Ascending aorta (tissue), 2 donors: ENCODE measurements around the gene CCDC141. TPM values are rescaled to one million over a fixed set of nuclear protein-coding genes. Genes with fewer than 3 reads are reported as not detected.
"Not testable (repeated sequence)": the region's sequence is repeated elsewhere in the genome, so short reads cannot be mapped to it uniquely, and the experiment has no call there.

Experiments used
- DNase-seq, 2 donors: peaks; one replicate each; pipeline ENCODE4 v3.0.0-alpha.2; 2019; ENCODE audit warnings: low spot score in 2 of 2
- H3K27ac ChIP-seq, 2 donors: fragments of 200-600 bp; sonication (generic); one replicate each; pipeline ENCODE4 v1.5.1; 2016 to 2017; ENCODE audit warnings: mild to moderate bottlenecking in 1 of 2
- H3K27me3 ChIP-seq: fragments of 200-600 bp; sonication (generic); one replicate; pipeline ENCODE4 v1.5.1; 2017
- H3K36me3 ChIP-seq, 2 donors: fragments of 200-600 bp; sonication (generic); one replicate each; pipeline ENCODE4 v1.5.1; 2016
- H3K4me1 ChIP-seq, 2 donors: fragments of 200-600 bp; sonication (generic); one replicate each; pipeline ENCODE4 v1.5.1; 2016 to 2017; ENCODE audit warnings: mild to moderate bottlenecking in 1 of 2
- H3K4me3 ChIP-seq, 2 donors: fragments of 200-600 bp; sonication (generic); one replicate each; pipeline ENCODE4 v1.5.1; 2016 to 2017; ENCODE audit warnings: mild to moderate bottlenecking in 1 of 2
- H3K9me3 ChIP-seq, 2 donors: fragments of 200-600 bp; sonication (generic); one replicate each; pipeline ENCODE4 v1.5.1; 2016
- CTCF ChIP-seq, 3 experiments: fragments of 200-600 bp in 2 of 3; fragments of 450-650 bp in 1 of 3; sonication (generic) in 2 of 3; IDR thresholded peaks; one replicate each; pipeline ENCODE4 v1.5.1; 2016 to 2019; ENCODE audit warnings: antibody characterized with exemption in 3 of 3, mild to moderate bottlenecking in 1 of 3, moderate library complexity in 1 of 3
- intact Hi-C: fragments of 100-400 bp; cut with DNase I; formaldehyde crosslinking; loops from one replicate; pipeline ENCODE4 v1.15.1; 2023
- total RNA-seq: library from RNA; depleted of rRNA; stranded (reverse); fragments of >200 nt; gene quantifications from one replicate; pipeline ENCODE4 v1.1.0, GENCODE V29; 2016

The CCDC141 gene
- total RNA-seq, 1 donor from 2014 or later, result 2.0 TPM

GRCh38 chr2:179019260-179019659 lies 30.7 kb downstream of the CCDC141 start:
- TF ChIP-seq CTCF (IDR thresholded peaks at IDR 0.05), result no peak

GRCh38 chr2:179017773-179018357 lies 32.1 kb downstream of the CCDC141 start:
- Histone ChIP-seq H3K27ac (no peak overlapping the region), H3K27me3 (no peaks in the 10 kb centered on the region), H3K36me3 (no peaks in the 10 kb centered on the region), H3K4me3 (no peak overlapping the region), H3K9me3 (no peaks in the 10 kb centered on the region), H3K4me1 (peaks cover 0 to 4% of the 10 kb centered on the region in 2 donors)
- intact Hi-C loops, result no loop called here
- no peak for DNase-seq
- TF ChIP-seq CTCF (IDR thresholded peaks at IDR 0.05), result no peak

More at GRCh38 chr2:179019260-179019659, 30.7 kb downstream of the CCDC141 start:
- no peak for DNase-seq
- Histone ChIP-seq H3K4me3 (no peak overlapping the region), H3K27ac (no peak overlapping the region), H3K27me3 (no peaks in the 10 kb centered on the region), H3K36me3 (no peaks in the 10 kb centered on the region), H3K9me3 (no peaks in the 10 kb centered on the region), H3K4me1 (peaks cover 0 to 4% of the 10 kb centered on the region in 2 donors)
- intact Hi-C loops, result no loop called here

GRCh38 chr2:179014189-179014588 lies 35.7 kb downstream of the CCDC141 start:
- DNase-seq, intact Hi-C loops, H3K4me1 ChIP-seq, H3K27me3 ChIP-seq, H3K27ac ChIP-seq, H3K4me3 ChIP-seq, H3K9me3 ChIP-seq, H3K36me3 ChIP-seq: not testable (repeated sequence)

- H3K27ac ChIP-seq, result no peak overlapping the region
- no peak for DNase-seq
- no peak overlapping the region for H3K4me3 ChIP-seq
- no peaks in the 10 kb centered on the region for H3K36me3 ChIP-seq
- H3K9me3 ChIP-seq, result peaks cover 2 to 5% of the 10 kb centered on the region in 2 donors
- intact Hi-C loops, result no loop called here
- H3K4me1 ChIP-seq, result no peaks in the 10 kb centered on the region
- H3K27me3 ChIP-seq, result no peaks in the 10 kb centered on the region
- no peak for TF ChIP-seq CTCF (IDR thresholded peaks at IDR 0.05)
These were observed 44.0 kb downstream of the CCDC141 start for GRCh38 chr2:179005976-179006375.

GRCh38 chr2:178999476-178999875 lies 50.5 kb downstream of the CCDC141 start:
- Histone ChIP-seq H3K36me3 (no peaks in the 10 kb centered on the region), H3K27ac (no peak overlapping the region), H3K4me1 (no peaks in the 10 kb centered on the region), H3K9me3 (no peaks in the 10 kb centered on the region), H3K4me3 (no peak overlapping the region), H3K27me3 (no peaks in the 10 kb centered on the region)
- intact Hi-C loops, result no loop called here
- no peak for DNase-seq
- no peak for TF ChIP-seq CTCF (IDR thresholded peaks at IDR 0.05)

- intact Hi-C loops, result no loop called here
- Histone ChIP-seq H3K9me3 (no peaks in the 10 kb centered on the region), H3K27me3 (no peaks in the 10 kb centered on the region), H3K36me3 (no peaks in the 10 kb centered on the region), H3K4me1 (no peaks in the 10 kb centered on the region), H3K4me3 (no peak overlapping the region), H3K27ac (no peak overlapping the region)
- no peak for DNase-seq
- no peak for TF ChIP-seq CTCF (IDR thresholded peaks at IDR 0.05)
These were observed 51.4 kb downstream of the CCDC141 start for GRCh38 chr2:178998539-178998938.
